ENCODE results near the gene TMEM40.

Gene TMEM40

GRCh38 chr3:12750223-12750622 lies 8.8 kb downstream of the TMEM40 start:
- ChIA-PET POLR2A (no interaction called here), CTCF (no interaction called here)
- DNase-seq (ENCODE audit: extremely low spot score): no peak
- no peak for TF ChIP-seq LEF1 (IDR thresholded peaks at IDR 0.05; ENCODE audit: borderline replicate concordance)
- no peak for TF ChIP-seq FOXA1 (IDR thresholded peaks at IDR 0.05)
- no peak for TF ChIP-seq CTBP1 (IDR thresholded peaks at IDR 0.05; ENCODE audit: borderline replicate concordance)
- TF ChIP-seq FOXM1 (IDR thresholded peaks at IDR 0.05; ENCODE audit: borderline replicate concordance): no peak
- no peak for TF ChIP-seq ZNF384 (IDR thresholded peaks at IDR 0.05)

GRCh38 chr3:12748477-12748876 lies 10.6 kb downstream of the TMEM40 start:
- no peak for DNase-seq (ENCODE audit: extremely low spot score)
- ChIA-PET CTCF (no interaction called here), POLR2A (no interaction called here)
- TF ChIP-seq NFRKB (IDR thresholded peaks at IDR 0.05): no peak
- TF ChIP-seq LEF1 (IDR thresholded peaks at IDR 0.05; ENCODE audit: borderline replicate concordance): no peak
- no peak for TF ChIP-seq FOXK2 (IDR thresholded peaks at IDR 0.05)
- no peak for TF ChIP-seq ELF4 (IDR thresholded peaks at IDR 0.05)
- no peak for TF ChIP-seq HDGF (IDR thresholded peaks at IDR 0.05; ENCODE audit: borderline replicate concordance)
- TF ChIP-seq FOXA1 (IDR thresholded peaks at IDR 0.05): no peak
- TF ChIP-seq ARNT (IDR thresholded peaks at IDR 0.05): no peak
- TF ChIP-seq SP1 (IDR thresholded peaks at IDR 0.05): no peak
- TF ChIP-seq PKNOX1 (IDR thresholded peaks at IDR 0.05): no peak
- no peak for TF ChIP-seq SUZ12 (IDR thresholded peaks at IDR 0.05)
- TF ChIP-seq ZNF384 (IDR thresholded peaks at IDR 0.05): no peak
- no peak for TF ChIP-seq CTBP1 (IDR thresholded peaks at IDR 0.05; ENCODE audit: borderline replicate concordance)
- TF ChIP-seq FOXM1 (IDR thresholded peaks at IDR 0.05; ENCODE audit: borderline replicate concordance): no peak
- TF ChIP-seq BHLHE40 (IDR thresholded peaks at IDR 0.05; ENCODE audit: borderline replicate concordance): no peak
- TF ChIP-seq L3MBTL2 (conservative IDR thresholded peaks at IDR 0.05): no peak
- no peak for TF ChIP-seq TARDBP (IDR thresholded peaks at IDR 0.05)

GRCh38 chr3:12746419-12746818 lies 12.6 kb downstream of the TMEM40 start:
- no peak for DNase-seq (ENCODE audit: extremely low spot score)
- TF ChIP-seq L3MBTL2 (conservative IDR thresholded peaks at IDR 0.05) (no peak), LEF1 (IDR thresholded peaks at IDR 0.05; ENCODE audit: borderline replicate concordance) (no peak), ARNT (IDR thresholded peaks at IDR 0.05) (no peak), ELF4 (IDR thresholded peaks at IDR 0.05) (no peak), CTBP1 (IDR thresholded peaks at IDR 0.05; ENCODE audit: borderline replicate concordance) (no peak), FOXA1 (IDR thresholded peaks at IDR 0.05) (no peak), FOXK2 (IDR thresholded peaks at IDR 0.05) (no peak), BHLHE40 (IDR thresholded peaks at IDR 0.05; ENCODE audit: borderline replicate concordance) (no peak), HDGF (IDR thresholded peaks at IDR 0.05; ENCODE audit: borderline replicate concordance) (no peak), SP1 (IDR thresholded peaks at IDR 0.05) (no peak), NFRKB (IDR thresholded peaks at IDR 0.05) (no peak), TARDBP (IDR thresholded peaks at IDR 0.05) (no peak), ZNF384 (IDR thresholded peaks at IDR 0.05) (no peak)
- POLR2A ChIA-PET: no interaction called here
- CTCF ChIA-PET: interaction anchor here (0.6 kb wide), 1 partner anchor 1466 kb away, joined by 3 read pairs; no protein-coding TSS in a partner anchor

- ChIA-PET POLR2A (no interaction called here), CTCF (no interaction called here)
- DNase-seq (ENCODE audit: extremely low spot score): no peak
- TF ChIP-seq PKNOX1 (IDR thresholded peaks at IDR 0.05): no peak
Measured at GRCh38 chr3:12744326-12744725, 14.7 kb downstream of the TMEM40 start.

GRCh38 chr3:12743583-12743982 lies 15.5 kb downstream of the TMEM40 start:
- POLR2A ChIA-PET: no interaction called here
- DNase-seq (ENCODE audit: extremely low spot score): no peak
- TF ChIP-seq ARNT (IDR thresholded peaks at IDR 0.05): no peak
- no peak for TF ChIP-seq ELF4 (IDR thresholded peaks at IDR 0.05)
- TF ChIP-seq FOXK2 (IDR thresholded peaks at IDR 0.05): no peak
- no peak for TF ChIP-seq BHLHE40 (IDR thresholded peaks at IDR 0.05; ENCODE audit: borderline replicate concordance)
- TF ChIP-seq L3MBTL2 (conservative IDR thresholded peaks at IDR 0.05): no peak
- TF ChIP-seq HDGF (IDR thresholded peaks at IDR 0.05; ENCODE audit: borderline replicate concordance): no peak
- CTCF ChIA-PET: no interaction called here

- POLR2A ChIA-PET: no interaction called here
- no peak for DNase-seq (ENCODE audit: extremely low spot score)
- TF ChIP-seq FOXM1 (IDR thresholded peaks at IDR 0.05; ENCODE audit: borderline replicate concordance): no peak
- no peak for TF ChIP-seq LEF1 (IDR thresholded peaks at IDR 0.05; ENCODE audit: borderline replicate concordance)
- no peak for TF ChIP-seq PKNOX1 (IDR thresholded peaks at IDR 0.05)
- TF ChIP-seq FOXK2 (IDR thresholded peaks at IDR 0.05): no peak
- no peak for TF ChIP-seq ZNF384 (IDR thresholded peaks at IDR 0.05)
- TF ChIP-seq ELF4 (IDR thresholded peaks at IDR 0.05): no peak
- TF ChIP-seq BHLHE40 (IDR thresholded peaks at IDR 0.05; ENCODE audit: borderline replicate concordance): no peak
- TF ChIP-seq HDGF (IDR thresholded peaks at IDR 0.05; ENCODE audit: borderline replicate concordance): no peak
- TF ChIP-seq ARNT (IDR thresholded peaks at IDR 0.05): no peak
- no peak for TF ChIP-seq FOXA1 (IDR thresholded peaks at IDR 0.05)
- TF ChIP-seq L3MBTL2 (conservative IDR thresholded peaks at IDR 0.05): no peak
- no peak for TF ChIP-seq CTBP1 (IDR thresholded peaks at IDR 0.05; ENCODE audit: borderline replicate concordance)
- no peak for TF ChIP-seq TARDBP (IDR thresholded peaks at IDR 0.05)
- TF ChIP-seq SUZ12 (IDR thresholded peaks at IDR 0.05): no peak
- TF ChIP-seq SP1 (IDR thresholded peaks at IDR 0.05): no peak
- no peak for TF ChIP-seq NFRKB (IDR thresholded peaks at IDR 0.05)
- CTCF ChIA-PET: interaction anchor here (0.6 kb wide), 1 partner anchor 536 kb away, joined by 4 read pairs; no protein-coding TSS in a partner anchor
Measured at GRCh38 chr3:12742330-12743107, 16.5 kb downstream of the TMEM40 start.
